ENCODE measurements around the gene SAMD10.

The SAMD10 gene

DNA sequence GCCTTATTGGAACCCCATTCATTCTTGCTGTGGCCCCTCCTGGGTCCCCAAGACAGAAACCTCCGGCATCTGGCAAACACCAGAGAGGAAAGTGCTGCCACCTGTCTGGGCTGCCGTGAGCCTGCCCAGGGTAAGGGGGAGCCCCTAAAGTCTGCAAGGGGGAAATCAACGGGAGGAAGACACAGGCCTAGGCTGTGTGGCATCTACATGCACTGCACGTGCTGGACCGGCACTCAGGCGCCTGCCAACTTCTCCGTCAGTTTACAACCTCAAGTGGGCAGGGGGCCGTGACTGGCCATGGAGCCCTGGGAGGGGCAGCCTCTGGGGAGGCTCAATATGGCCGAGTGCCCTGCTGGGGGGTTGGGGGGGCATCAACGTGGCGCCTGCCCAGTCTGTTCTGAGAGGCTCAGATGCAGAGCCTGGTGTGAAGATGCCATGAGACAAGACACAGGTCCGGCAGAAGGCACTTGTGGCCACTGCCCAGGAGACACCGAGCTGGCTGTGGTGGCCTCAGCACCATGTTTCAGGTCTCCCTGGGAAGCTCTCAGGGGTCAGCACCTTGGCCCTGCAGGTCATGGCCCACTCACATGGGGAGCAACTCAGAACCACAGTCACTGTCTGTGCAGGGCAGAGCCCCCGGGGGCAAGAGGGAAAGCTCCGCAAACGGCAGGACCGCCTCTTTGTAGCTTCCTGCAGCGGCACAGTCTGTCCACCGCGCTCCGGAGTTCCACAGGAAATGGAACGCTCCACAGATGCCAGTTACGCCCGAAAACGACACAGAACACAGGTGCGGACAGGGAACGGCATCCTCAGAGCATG is 31.6 kb downstream of the SAMD10 start:
- ChIA-PET CTCF (interaction anchor here (0.6 to 0.7 kb wide), 2 partner anchors 91 to 197 kb away, joined by 3 to 4 read pairs; no protein-coding TSS in a partner anchor), POLR2A (no interaction called here)
- Histone ChIP-seq H3K4me1 (ENCODE audit: control insufficient read depth, insufficient read depth, low read length) (peaks cover 3% of the 10 kb centered on the region; the same call in 1 of the 2 replicates), H3K36me3 (ENCODE audit: control insufficient read depth in 2 of 2, insufficient read depth in 1 of 2, low read length in 2 of 2) (peaks cover 0 to 41% of the 10 kb centered on the region in 2 experiments; a peak in 1 of 3 replicates), H3K9me3 (ENCODE audit: control insufficient read depth, insufficient read depth, low read depth, low read length) (no peaks in the 10 kb centered on the region), H3K4me3 (ENCODE audit: low read depth, low read length) (no peak overlapping the region), H3K27ac (ENCODE audit: extremely low read depth, low read depth, low read length) (no peak overlapping the region)
- no peak for TF ChIP-seq ZBTB7A (tag by site-specific recombination; IDR thresholded peaks at IDR 0.05; ENCODE audit: low read depth)
- TF ChIP-seq ZNF239 (tag by site-specific recombination; IDR thresholded peaks at IDR 0.05), result no peak

DNA sequence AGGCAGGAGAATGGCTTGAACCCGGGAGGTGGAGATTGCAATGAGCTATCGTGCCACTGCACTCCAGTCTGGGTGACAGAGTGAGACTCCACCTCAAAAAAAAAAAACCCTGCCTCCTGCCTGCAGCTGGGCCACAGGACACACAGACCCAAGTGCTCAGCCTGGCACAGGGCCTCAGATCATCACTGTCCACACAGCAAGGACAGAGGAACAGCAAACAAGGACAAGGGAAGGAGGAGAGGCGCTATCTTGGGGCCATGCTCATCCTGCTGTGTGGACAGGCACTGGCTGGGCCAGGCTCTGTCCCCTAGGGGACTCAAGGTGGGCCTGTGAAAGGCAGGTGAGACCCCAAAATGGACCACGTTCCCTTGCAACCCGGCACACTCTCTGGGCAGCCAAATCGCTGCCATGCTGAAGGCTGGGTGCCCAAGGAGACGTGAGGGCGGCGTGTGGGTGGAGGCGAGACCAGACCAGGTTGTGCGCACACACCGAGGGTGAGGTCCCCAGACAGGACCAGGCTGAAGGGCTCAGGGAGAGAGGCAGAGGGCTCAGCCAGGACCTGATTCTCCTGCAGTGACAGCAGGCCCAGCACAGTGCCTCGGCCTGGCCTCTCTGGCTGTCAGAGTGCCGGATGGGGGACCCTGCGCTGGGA is 32.3 kb downstream of the SAMD10 start:
- Histone ChIP-seq H3K9me3 (ENCODE audit: control insufficient read depth, insufficient read depth, low read depth, low read length) (no peaks in the 10 kb centered on the region), H3K4me3 (ENCODE audit: low read depth, low read length) (no peak overlapping the region), H3K27ac (ENCODE audit: extremely low read depth, low read depth, low read length) (no peak overlapping the region), H3K36me3 (ENCODE audit: control insufficient read depth in 2 of 2, insufficient read depth in 1 of 2, low read length in 2 of 2) (peaks cover 0 to 41% of the 10 kb centered on the region in 2 experiments; a peak in 1 of 3 replicates), H3K4me1 (ENCODE audit: control insufficient read depth, insufficient read depth, low read length) (peaks cover 3% of the 10 kb centered on the region; the same call in 1 of the 2 replicates)
- CTCF ChIA-PET, result interaction anchor here (1.4 kb wide), 1 partner anchor 8 kb away, joined by 3 read pairs; no protein-coding TSS in a partner anchor
- TF ChIP-seq ZFHX2 (tag by site-specific recombination; conservative IDR thresholded peaks at IDR 0.05) (peak; percentile 36; the same call in 1 of the 2 replicates), ZNF558 (tag by site-specific recombination; IDR thresholded peaks at IDR 0.05) (no peak), TRIM28 (IDR thresholded peaks at IDR 0.05; ENCODE audit: borderline replicate concordance, low read length) (no peak), EGR2 (tag by site-specific recombination; IDR thresholded peaks at IDR 0.05; ENCODE audit: low read depth) (0 out of 2 replicates have a peak, but pooled peaks have one; percentile 11), ZFP37 (tag by site-specific recombination; IDR thresholded peaks at IDR 0.05) (no peak), ZNF274 (IDR thresholded peaks at IDR 0.05; ENCODE audit: low read length) (no peak), ZNF274 (tag by site-specific recombination; IDR thresholded peaks at IDR 0.05; ENCODE audit: borderline replicate concordance) (no peak), ZBTB1 (tag by site-specific recombination; IDR thresholded peaks at IDR 0.05) (no peak)
- POLR2A ChIA-PET, result no interaction called here

- Histone ChIP-seq H3K4me3 (ENCODE audit: low read depth, low read length) (no peak overlapping the region), H3K36me3 (ENCODE audit: control insufficient read depth in 2 of 2, insufficient read depth in 1 of 2, low read length in 2 of 2) (peaks cover 0 to 44% of the 10 kb centered on the region in 2 experiments; a peak in 1 of 3 replicates), H3K4me1 (ENCODE audit: control insufficient read depth, insufficient read depth, low read length) (peaks cover 3% of the 10 kb centered on the region; the same call in 1 of the 2 replicates), H3K9me3 (ENCODE audit: control insufficient read depth, insufficient read depth, low read depth, low read length) (no peaks in the 10 kb centered on the region), H3K27ac (ENCODE audit: extremely low read depth, low read depth, low read length) (no peak overlapping the region)
- POLR2A ChIA-PET, result no interaction called here
- CTCF ChIA-PET, result interaction anchor here (1.4 kb wide), 1 partner anchor 9 kb away, joined by 3 read pairs; no protein-coding TSS in a partner anchor
- 0 out of 2 replicates have a peak, but pooled peaks have one; percentile 23 for TF ChIP-seq ZIC2 (tag by site-specific recombination; IDR thresholded peaks at IDR 0.05)
- TF ChIP-seq, protein P1, sequence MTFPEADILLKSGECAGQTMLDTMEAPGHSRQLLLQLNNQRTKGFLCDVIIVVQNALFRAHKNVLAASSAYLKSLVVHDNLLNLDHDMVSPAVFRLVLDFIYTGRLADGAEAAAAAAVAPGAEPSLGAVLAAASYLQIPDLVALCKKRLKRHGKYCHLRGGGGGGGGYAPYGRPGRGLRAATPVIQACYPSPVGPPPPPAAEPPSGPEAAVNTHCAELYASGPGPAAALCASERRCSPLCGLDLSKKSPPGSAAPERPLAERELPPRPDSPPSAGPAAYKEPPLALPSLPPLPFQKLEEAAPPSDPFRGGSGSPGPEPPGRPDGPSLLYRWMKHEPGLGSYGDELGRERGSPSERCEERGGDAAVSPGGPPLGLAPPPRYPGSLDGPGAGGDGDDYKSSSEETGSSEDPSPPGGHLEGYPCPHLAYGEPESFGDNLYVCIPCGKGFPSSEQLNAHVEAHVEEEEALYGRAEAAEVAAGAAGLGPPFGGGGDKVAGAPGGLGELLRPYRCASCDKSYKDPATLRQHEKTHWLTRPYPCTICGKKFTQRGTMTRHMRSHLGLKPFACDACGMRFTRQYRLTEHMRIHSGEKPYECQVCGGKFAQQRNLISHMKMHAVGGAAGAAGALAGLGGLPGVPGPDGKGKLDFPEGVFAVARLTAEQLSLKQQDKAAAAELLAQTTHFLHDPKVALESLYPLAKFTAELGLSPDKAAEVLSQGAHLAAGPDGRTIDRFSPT (tag by site-specific recombination; IDR thresholded peaks at IDR 0.05), result no peak
- TF ChIP-seq GLIS2 (tag by site-specific recombination; IDR thresholded peaks at IDR 0.05), result peak; percentile 18; the same call in 1 of the 2 replicates
Measured at GRCh38 chr20:63945921-63946920, 33.2 kb downstream of the SAMD10 start.
